ENCODE results near the gene ABTB1.

Gene ABTB1

GRCh38 chr3:127706785-127707351, 34.1 kb downstream of the ABTB1 start:
- no peak for DNase-seq (ENCODE audit: low spot score)

- no peak for DNase-seq (ENCODE audit: low spot score)
Observed at GRCh38 chr3:127707851-127708411, 35.2 kb downstream of the ABTB1 start.

GRCh38 chr3:127708837-127709236, 36.1 kb downstream of the ABTB1 start:
- DNase-seq (ENCODE audit: low spot score): no peak

- peak; percentile 59 for DNase-seq (ENCODE audit: low spot score)
Observed at GRCh38 chr3:127709320-127710060, 36.7 kb downstream of the ABTB1 start.

- no peak for DNase-seq (ENCODE audit: low spot score)
Observed at GRCh38 chr3:127710155-127710941, 37.6 kb downstream of the ABTB1 start.

GRCh38 chr3:127711021-127711695, 38.4 kb downstream of the ABTB1 start:
- no peak for DNase-seq (ENCODE audit: low spot score)

GRCh38 chr3:127711896-127712295, 39.1 kb downstream of the ABTB1 start:
- no peak for DNase-seq (ENCODE audit: low spot score)

GRCh38 chr3:127712461-127712860, 39.7 kb downstream of the ABTB1 start:
- DNase-seq (ENCODE audit: low spot score): no peak

GRCh38 chr3:127712881-127713771, 40.4 kb downstream of the ABTB1 start:
- no peak for DNase-seq (ENCODE audit: low spot score)

- DNase-seq (ENCODE audit: low spot score): no peak
Observed at GRCh38 chr3:127714125-127714571, 41.4 kb downstream of the ABTB1 start.

GRCh38 chr3:127714866-127715265, 42.1 kb downstream of the ABTB1 start:
- DNase-seq (ENCODE audit: low spot score): no peak

- DNase-seq (ENCODE audit: low spot score): no peak
Observed at GRCh38 chr3:127715532-127715931, 42.8 kb downstream of the ABTB1 start.

- DNase-seq (ENCODE audit: low spot score): no peak
Observed at GRCh38 chr3:127716384-127716783, 43.6 kb downstream of the ABTB1 start.

- DNase-seq (ENCODE audit: low spot score): no peak
Observed at GRCh38 chr3:127717357-127718244, 44.8 kb downstream of the ABTB1 start.

- no peak for DNase-seq (ENCODE audit: low spot score)
Observed at GRCh38 chr3:127718245-127718915, 45.6 kb downstream of the ABTB1 start.

GRCh38 chr3:127718916-127719290, 46.2 kb downstream of the ABTB1 start:
- no peak for DNase-seq (ENCODE audit: low spot score)

GRCh38 chr3:127719369-127719768, 46.6 kb downstream of the ABTB1 start:
- no peak for DNase-seq (ENCODE audit: low spot score)

- DNase-seq (ENCODE audit: low spot score): no peak
Observed at GRCh38 chr3:127720161-127720823, 47.5 kb downstream of the ABTB1 start.
